Endodermal cell (in vitro differentiated cells): ENCODE data around the gene FAM210B. TPM values are rescaled to one million over a fixed set of nuclear protein-coding genes. Genes with fewer than 3 reads are reported as not detected.

Source experiments
- DNase-seq: peaks from one replicate; pipeline ENCODE4 v3.0.0-alpha.2; 2017
- H3K27ac ChIP-seq: 2 replicates; pipeline ENCODE4 v1.5.1; 2013; ENCODE audit warnings: mild to moderate bottlenecking, low read depth, low read length, moderate library complexity
- H3K27me3 ChIP-seq: 2 replicates; pipeline ENCODE4 v1.6.1; 2013; ENCODE audit warnings: mild to moderate bottlenecking, low read length, moderate library complexity; ENCODE audit not compliant: insufficient read depth, control insufficient read depth, poor library complexity, severe bottlenecking
- H3K36me3 ChIP-seq: 2 replicates; pipeline ENCODE4 v1.7.0; 2013; ENCODE audit warnings: mild to moderate bottlenecking, low read length, moderate library complexity; ENCODE audit not compliant: control insufficient read depth, insufficient read depth
- H3K4me1 ChIP-seq: one replicate; pipeline ENCODE4 v1.7.0; 2013; ENCODE audit warnings: low read length; ENCODE audit not compliant: control insufficient read depth, insufficient read depth
- H3K4me3 ChIP-seq: 2 replicates; pipeline ENCODE4 v1.5.1; 2013; ENCODE audit warnings: mild to moderate bottlenecking, low read length, moderate library complexity
- H3K9ac ChIP-seq: 2 replicates; pipeline ENCODE4 v1.6.1; 2013; ENCODE audit warnings: mild to moderate bottlenecking, low read length, moderate library complexity; ENCODE audit not compliant: poor library complexity, severe bottlenecking; ENCODE audit errors: extremely low read depth
- H3K9me3 ChIP-seq: 2 replicates; pipeline ENCODE4 v1.6.1; 2013; ENCODE audit warnings: mild to moderate bottlenecking, low read length, moderate library complexity; ENCODE audit not compliant: control insufficient read depth
- H3K27ac Mint-ChIP-seq: 2 replicates; pipeline ENCODE4 v1.8.0; 2020; ENCODE audit warnings: mixed read lengths
- H3K27me3 Mint-ChIP-seq: 2 replicates; pipeline ENCODE4 v1.8.0; 2021; ENCODE audit warnings: mild to moderate bottlenecking, mixed read lengths; ENCODE audit not compliant: insufficient read depth
- H3K36me3 Mint-ChIP-seq: 2 replicates; pipeline ENCODE4 v1.8.0; 2020; ENCODE audit warnings: low read depth, mixed read lengths
- H3K4me1 Mint-ChIP-seq: 2 replicates; pipeline ENCODE4 v1.8.0; 2020; ENCODE audit warnings: mixed read lengths
- H3K4me3 Mint-ChIP-seq: 2 replicates; pipeline ENCODE4 v1.8.0; 2020; ENCODE audit warnings: mild to moderate bottlenecking, moderate library complexity, mixed read lengths
- H3K9me3 Mint-ChIP-seq: 2 replicates; pipeline ENCODE4 v1.8.0; 2020; ENCODE audit warnings: mild to moderate bottlenecking, mixed read lengths
- WGBS, 2 experiments: methylation state at CpG; one replicate each; pipeline versions ENCODE4 v1.1.5 to v1.1.7; 2013; ENCODE audit warnings: missing lambda C conversion rate in 2 of 2, mixed read lengths in 1 of 2; ENCODE audit not compliant: insufficient coverage in 1 of 2, insufficient read length in 1 of 2; 5-methylcytosine and 5-hydroxymethylcytosine counted together
- total RNA-seq, 2 donors: library from RNA; stranded (reverse); fragmentation: NEBNext Ultra II Directional in 1 of 2; extraction: Animal tissue kit (Norgen Biotek cat#: 25700) in 1 of 2; gene quantifications; 2 replicates in 1 of 2; 3 replicates in 1 of 2; pipeline ENCODE4 v1.2.1, GENCODE V29; 2021
- TF ChIP-seq, protein P1 (sequence below): fragments of 200-600 bp; sonication (generic); conservative IDR thresholded peaks from 2 replicates; pipeline ENCODE4 v1.5.0; 2021; ENCODE audit warnings: antibody characterized with exemption, mild to moderate bottlenecking

FAM210B gene
- total RNA-seq, 2 donors from 2014 or later = 16.8 to 34.1 TPM

DNA sequence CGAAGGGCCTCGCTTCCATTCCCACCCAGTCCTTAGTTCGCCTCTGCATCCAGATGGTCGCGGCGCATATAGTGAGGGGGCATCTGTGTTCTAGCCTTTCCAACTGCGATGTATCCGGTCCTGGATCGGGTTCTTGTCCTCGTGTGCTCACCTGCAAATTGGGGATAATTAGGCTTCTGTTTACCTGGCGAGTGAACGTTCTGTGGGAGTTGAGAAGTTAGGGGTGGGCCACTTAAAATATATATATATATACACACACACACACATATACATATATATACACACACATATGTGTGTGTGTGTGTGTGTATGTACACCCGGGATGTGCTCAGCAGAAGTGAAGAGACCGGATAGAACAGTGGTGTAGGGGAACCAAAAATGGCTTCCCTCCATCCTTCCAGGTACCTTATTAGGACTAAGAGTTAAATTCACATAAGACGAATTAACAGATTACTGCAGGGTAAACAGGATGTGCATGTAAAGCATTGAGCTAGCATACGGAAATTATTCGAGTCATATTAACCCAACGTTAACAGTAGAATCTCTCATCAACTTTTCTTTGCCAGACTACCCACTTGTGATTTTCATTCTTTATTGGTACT, 34.2 kb downstream of the FAM210B start:
- no peaks in the 10 kb centered on the region for H3K9me3 Mint-ChIP-seq
- WGBS, 2 experiments = 7 to 37% methylated on average over 4 to 14 of the region's 18 CpGs
- no peak overlapping the region for H3K27ac Mint-ChIP-seq
- H3K4me3 ChIP-seq = peak overlapping the region; percentile 98
- H3K9me3 ChIP-seq = no peaks in the 10 kb centered on the region
- H3K4me1 Mint-ChIP-seq = peaks cover 22% of the 10 kb centered on the region
- TF ChIP-seq, protein P1, sequence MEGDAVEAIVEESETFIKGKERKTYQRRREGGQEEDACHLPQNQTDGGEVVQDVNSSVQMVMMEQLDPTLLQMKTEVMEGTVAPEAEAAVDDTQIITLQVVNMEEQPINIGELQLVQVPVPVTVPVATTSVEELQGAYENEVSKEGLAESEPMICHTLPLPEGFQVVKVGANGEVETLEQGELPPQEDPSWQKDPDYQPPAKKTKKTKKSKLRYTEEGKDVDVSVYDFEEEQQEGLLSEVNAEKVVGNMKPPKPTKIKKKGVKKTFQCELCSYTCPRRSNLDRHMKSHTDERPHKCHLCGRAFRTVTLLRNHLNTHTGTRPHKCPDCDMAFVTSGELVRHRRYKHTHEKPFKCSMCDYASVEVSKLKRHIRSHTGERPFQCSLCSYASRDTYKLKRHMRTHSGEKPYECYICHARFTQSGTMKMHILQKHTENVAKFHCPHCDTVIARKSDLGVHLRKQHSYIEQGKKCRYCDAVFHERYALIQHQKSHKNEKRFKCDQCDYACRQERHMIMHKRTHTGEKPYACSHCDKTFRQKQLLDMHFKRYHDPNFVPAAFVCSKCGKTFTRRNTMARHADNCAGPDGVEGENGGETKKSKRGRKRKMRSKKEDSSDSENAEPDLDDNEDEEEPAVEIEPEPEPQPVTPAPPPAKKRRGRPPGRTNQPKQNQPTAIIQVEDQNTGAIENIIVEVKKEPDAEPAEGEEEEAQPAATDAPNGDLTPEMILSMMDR = no peak
- H3K4me1 ChIP-seq = peaks cover 4% of the 10 kb centered on the region
- no peaks in the 10 kb centered on the region for H3K27me3 Mint-ChIP-seq
- H3K36me3 ChIP-seq = peaks cover 49% of the 10 kb centered on the region
- peak overlapping the region; percentile 77 for H3K27ac ChIP-seq
- no peak for DNase-seq
- no peak overlapping the region for H3K4me3 Mint-ChIP-seq
- H3K36me3 Mint-ChIP-seq = peaks cover 47% of the 10 kb centered on the region
- H3K27me3 ChIP-seq = no peaks in the 10 kb centered on the region
- H3K9ac ChIP-seq = peak overlapping the region; percentile 83

DNA sequence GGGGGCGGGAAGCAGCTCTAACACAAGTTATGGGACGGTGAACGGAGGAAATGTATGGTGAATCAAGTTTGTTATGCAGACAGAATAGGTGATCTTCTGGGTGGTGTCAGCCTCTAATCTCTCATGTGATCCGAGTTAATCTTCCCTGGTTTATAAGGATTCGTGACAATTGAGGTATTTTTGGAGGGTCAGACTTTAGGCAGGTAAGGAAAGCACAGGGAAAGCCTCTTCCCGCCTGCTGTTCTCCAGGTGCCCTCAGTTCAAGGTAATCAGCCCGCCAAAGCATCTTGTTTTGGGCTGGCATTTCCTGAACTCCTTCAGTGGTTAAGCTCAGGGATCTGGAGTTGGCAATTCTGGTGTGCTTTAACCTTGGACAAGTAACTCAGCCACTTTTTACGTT, 34.9 kb downstream of the FAM210B start:
- DNase-seq = no peak
- H3K36me3 ChIP-seq = peaks cover 50% of the 10 kb centered on the region
- H3K36me3 Mint-ChIP-seq = peaks cover 48% of the 10 kb centered on the region
- peak overlapping the region; percentile 83 for H3K9ac ChIP-seq
- H3K27ac Mint-ChIP-seq = no peak overlapping the region
- peaks cover 22% of the 10 kb centered on the region for H3K4me1 Mint-ChIP-seq
- no peaks in the 10 kb centered on the region for H3K27me3 Mint-ChIP-seq
- H3K4me1 ChIP-seq = peaks cover 4% of the 10 kb centered on the region
- H3K4me3 ChIP-seq = peak overlapping the region; percentile 98
- no peak overlapping the region for H3K4me3 Mint-ChIP-seq
- H3K9me3 ChIP-seq = no peaks in the 10 kb centered on the region
- 76 to 86% methylated on average over 4 to 8 of the region's 8 CpGs for WGBS, 2 experiments
- TF ChIP-seq, protein P1 = no peak
- no peaks in the 10 kb centered on the region for H3K9me3 Mint-ChIP-seq
- no peak overlapping the region for H3K27ac ChIP-seq
- no peaks in the 10 kb centered on the region for H3K27me3 ChIP-seq

DNA sequence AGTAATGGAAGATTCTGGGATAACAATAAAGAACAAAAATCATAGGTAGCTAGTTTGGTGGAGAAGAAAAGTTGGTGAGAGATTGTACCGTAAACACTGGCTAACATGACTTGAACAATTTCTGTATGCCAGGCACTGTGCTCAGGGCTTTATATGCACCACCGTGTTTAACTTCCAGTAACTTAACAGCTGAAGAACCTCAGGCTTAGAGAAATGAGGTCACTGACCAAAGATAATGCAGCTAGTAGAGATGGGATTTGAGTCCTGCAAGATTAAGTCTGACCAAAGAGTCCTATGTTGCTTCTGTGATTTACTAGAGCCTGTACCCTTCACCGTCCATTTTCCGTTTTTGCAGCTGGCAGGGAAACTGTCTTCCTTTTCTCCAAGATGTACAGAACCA, 36.4 kb downstream of the FAM210B start:
- H3K27ac Mint-ChIP-seq = no peak overlapping the region

More for the DNA sequence above, 36.4 kb downstream of the FAM210B start:
- no peak overlapping the region for H3K4me3 Mint-ChIP-seq
- no peaks in the 10 kb centered on the region for H3K9me3 Mint-ChIP-seq
- H3K27me3 Mint-ChIP-seq = no peaks in the 10 kb centered on the region
- H3K4me3 ChIP-seq = no peak overlapping the region
- H3K36me3 ChIP-seq = peaks cover 50% of the 10 kb centered on the region
- TF ChIP-seq, protein P1 = no peak
- no peaks in the 10 kb centered on the region for H3K27me3 ChIP-seq
- H3K36me3 Mint-ChIP-seq = peaks cover 48% of the 10 kb centered on the region
- peaks cover under 1% of the 10 kb centered on the region for H3K4me1 ChIP-seq
- 89 to 97% methylated on average over 4 of the region's 4 CpGs for WGBS, 2 experiments
- H3K9me3 ChIP-seq = no peaks in the 10 kb centered on the region
- peaks cover 14% of the 10 kb centered on the region for H3K4me1 Mint-ChIP-seq
- DNase-seq = no peak
- H3K9ac ChIP-seq = no peak overlapping the region
- no peak overlapping the region for H3K27ac ChIP-seq
